GM23338 (cell line): ENCODE measurements around the gene HK1. TPM values are rescaled to one million over a fixed set of nuclear protein-coding genes. Genes with fewer than 3 reads are reported as not detected.
A peak's percentile ranks its signal among the peaks of the same experiment; 100 is the strongest.
"Not testable (repeated sequence)": the region's sequence is repeated elsewhere in the genome, so short reads cannot be mapped to it uniquely, and the experiment has no call there.

Source experiments
- ATAC-seq: fragments of 200-7000 bp; cut with Tn5 transposase; 3 replicates; pipeline ENCODE4 v1.9.1; 2020
- DNase-seq: peaks from one replicate; pipeline ENCODE4 v3.0.0-alpha.2; 2015; ENCODE audit warnings: low spot score
- H2AFZ ChIP-seq: fragments of 200-600 bp; sonication (generic); 2 replicates; pipeline ENCODE4 v1.8.0; 2016; ENCODE audit warnings: antibody characterized with exemption, mild to moderate bottlenecking, moderate library complexity
- H3F3A ChIP-seq: fragments of 200-600 bp; sonication (generic); replicated peaks from 2 replicates; pipeline ENCODE4 v1.8.0; 2017; ENCODE audit warnings: antibody characterized with exemption, mixed run types, low read depth
- H3K27ac ChIP-seq: fragments of 200-600 bp; sonication (generic); 2 replicates; pipeline ENCODE4 v1.6.1; 2016; ENCODE audit warnings: low read depth
- H3K27me3 ChIP-seq: fragments of 200-600 bp; sonication (generic); 2 replicates; pipeline ENCODE4 v1.8.0; 2016; ENCODE audit warnings: mild to moderate bottlenecking, mixed run types, moderate library complexity; ENCODE audit not compliant: insufficient read depth
- H3K36me3 ChIP-seq: fragments of 200-600 bp; sonication (generic); 2 replicates; pipeline ENCODE4 v1.8.0; 2016; ENCODE audit warnings: mild to moderate bottlenecking; ENCODE audit not compliant: insufficient read depth
- H3K4me1 ChIP-seq: fragments of 200-600 bp; sonication (generic); 2 replicates; pipeline ENCODE4 v1.8.0; 2016; ENCODE audit warnings: mild to moderate bottlenecking, moderate library complexity; ENCODE audit not compliant: insufficient read depth
- H3K4me2 ChIP-seq: fragments of 200-600 bp; sonication (generic); 2 replicates; pipeline ENCODE4 v1.7.1; 2017; ENCODE audit warnings: mixed run types
- H3K4me3 ChIP-seq: fragments of 200-600 bp; sonication (generic); 2 replicates; pipeline ENCODE4 v1.6.1; 2016; ENCODE audit warnings: mixed run types
- H3K79me2 ChIP-seq: fragments of 200-600 bp; sonication (generic); replicated peaks from 2 replicates; pipeline ENCODE4 v1.8.0; 2017; ENCODE audit warnings: mild to moderate bottlenecking; ENCODE audit not compliant: insufficient read depth
- H3K9me2 ChIP-seq: fragments of 200-600 bp; sonication (generic); 2 replicates; pipeline ENCODE4 v1.8.0; 2017; ENCODE audit not compliant: insufficient read depth
- H4K20me1 ChIP-seq: fragments of 200-600 bp; sonication (generic); replicated peaks from 2 replicates; pipeline ENCODE4 v1.8.0; 2017; ENCODE audit warnings: mild to moderate bottlenecking; ENCODE audit not compliant: insufficient read depth
- H3K27ac Mint-ChIP-seq: 2 replicates; pipeline ENCODE4 v1.8.0; 2020; ENCODE audit warnings: inconsistent platforms, mild to moderate bottlenecking, moderate library complexity, mixed read lengths
- H3K27me3 Mint-ChIP-seq: 3 replicates; pipeline ENCODE4 v1.8.0; 2022; ENCODE audit warnings: low read depth, mild to moderate bottlenecking, moderate library complexity, mixed read lengths, inconsistent platforms; ENCODE audit not compliant: insufficient read depth, poor library complexity
- H3K36me3 Mint-ChIP-seq: 3 replicates; pipeline ENCODE4 v1.8.0; 2021; ENCODE audit warnings: low read depth, mild to moderate bottlenecking, inconsistent platforms, moderate library complexity, mixed read lengths
- H3K4me1 Mint-ChIP-seq: 3 replicates; pipeline ENCODE4 v1.8.0; 2020; ENCODE audit warnings: mild to moderate bottlenecking, inconsistent platforms, mixed read lengths
- H3K4me3 Mint-ChIP-seq: 3 replicates; pipeline ENCODE4 v1.8.0; 2021; ENCODE audit warnings: moderate library complexity, mild to moderate bottlenecking, inconsistent platforms, mixed read lengths
- H3K9me3 Mint-ChIP-seq: 3 replicates; pipeline ENCODE4 v1.8.0; 2020; ENCODE audit warnings: moderate library complexity, mild to moderate bottlenecking, inconsistent platforms, mixed read lengths
- CTCF ChIP-seq, 2 experiments: fragments of 200-600 bp in 1 of 2; sonication (generic) in 1 of 2; conservative IDR thresholded peaks; 2 replicates each; pipeline versions ENCODE4 v1.5.1 to v1.6.1; 2016 to 2017; ENCODE audit warnings: antibody characterized with exemption in 2 of 2, low read depth in 2 of 2, mild to moderate bottlenecking in 2 of 2, moderate library complexity in 1 of 2
- EZH2 ChIP-seq: fragments of 200-600 bp; sonication (generic); IDR thresholded peaks from one replicate; pipeline ENCODE4 v1.8.0; 2017; ENCODE audit warnings: antibody characterized with exemption, mild to moderate bottlenecking, low read depth; ENCODE audit not compliant: unreplicated experiment
- NANOG ChIP-seq: IDR thresholded peaks from 2 replicates; pipeline ENCODE4 v1.6.1; 2016; ENCODE audit warnings: antibody characterized with exemption, borderline replicate concordance
- STAT1 ChIP-seq: IDR thresholded peaks from one replicate; pipeline ENCODE4 v1.6.1; 2016; ENCODE audit warnings: antibody characterized with exemption; ENCODE audit not compliant: unreplicated experiment
- ZNF462 ChIP-seq: fragments of 250-450 bp; sonication (Bioruptor Pico); IDR thresholded peaks from 2 replicates; pipeline ENCODE4 v1.5.0; 2020; ENCODE audit warnings: mild to moderate bottlenecking, moderate library complexity
- polyA plus RNA-seq: library from polyadenylated mRNA; unstranded; fragments of >200 nt; fragmentation: Nextera tagmentation; extraction: Ambion mirVana; gene quantifications from 2 replicates; pipeline ENCODE4 v1.2.1, GENCODE V29; 2016
- total RNA-seq: library from RNA; depleted of rRNA; stranded (reverse); fragments of >200 nt; shearing (Covaris generic); gene quantifications from 2 replicates; pipeline ENCODE4 v1.2.3, GENCODE V29; 2014

Gene HK1
- total and polyA plus RNA-seq, 2 experiments from 2014 or later: 76.6 to 229 TPM

- TF ChIP-seq CTCF (conservative IDR thresholded peaks at IDR 0.05; ENCODE audit: low read depth in 2 of 2) (no peak), STAT1 (no peak)
Measured at GRCh38 chr10:69321039-69321715, 42.9 kb downstream of the HK1 start (continued).

- no peak overlapping the region for H2AFZ ChIP-seq
- peaks cover 14% of the 10 kb centered on the region for H4K20me1 ChIP-seq
- peaks cover 13% of the 10 kb centered on the region for H3F3A ChIP-seq
- peak overlapping the region; percentile 53 for H3K27ac ChIP-seq
- DNase-seq (no peak), ATAC-seq (no peak)
- peak overlapping the region; percentile 99; the same call in 1 of the 2 replicates for H3K4me3 ChIP-seq
- Mint-ChIP-seq H3K27ac (0 out of 2 replicates have a peak overlapping the region, but pooled peaks have one; percentile 22), H3K36me3 (peaks cover 6% of the 10 kb centered on the region; the same call in 2 of the 3 replicates), H3K27me3 (peaks cover 12% of the 10 kb centered on the region), H3K9me3 (no peaks in the 10 kb centered on the region), H3K4me3 (no peak overlapping the region), H3K4me1 (peaks cover 63% of the 10 kb centered on the region)
- peaks cover 84% of the 10 kb centered on the region for H3K4me1 ChIP-seq
- peak overlapping the region; percentile 99 for H3K4me2 ChIP-seq
- TF ChIP-seq ZNF462: no peak
- no peak for TF ChIP-seq NANOG
- TF ChIP-seq EZH2: no peak
- H3K79me2 ChIP-seq: peaks cover 82% of the 10 kb centered on the region
- no peaks in the 10 kb centered on the region for H3K27me3 ChIP-seq
- H3K36me3 ChIP-seq: no peaks in the 10 kb centered on the region
- no peaks in the 10 kb centered on the region for H3K9me2 ChIP-seq
Measured at GRCh38 chr10:69321865-69322264, 43.6 kb downstream of the HK1 start.

GRCh38 chr10:69322346-69322745 is 44.0 kb downstream of the HK1 start:
- not testable (repeated sequence) for H3K9me3 Mint-ChIP-seq, H3K4me3 Mint-ChIP-seq, ATAC-seq, H2AFZ ChIP-seq, H3K9me2 ChIP-seq, H3K36me3 ChIP-seq, DNase-seq, H3K27me3 ChIP-seq, H3K36me3 Mint-ChIP-seq, H3K4me3 ChIP-seq
- 0 out of 2 replicates have a peak overlapping the region, but pooled peaks have one; percentile 99 for H3K4me2 ChIP-seq
- peaks cover 64% of the 10 kb centered on the region for H3K4me1 Mint-ChIP-seq
- peaks cover 12% of the 10 kb centered on the region for H3K27me3 Mint-ChIP-seq
- H3F3A ChIP-seq: peaks cover 16% of the 10 kb centered on the region
- H4K20me1 ChIP-seq: peaks cover 14% of the 10 kb centered on the region
- peak overlapping the region; percentile 53 for H3K27ac ChIP-seq
- H3K79me2 ChIP-seq: peaks cover 86% of the 10 kb centered on the region
- H3K27ac Mint-ChIP-seq: peak overlapping the region; percentile 22; the same call in 1 of the 2 replicates
- H3K4me1 ChIP-seq: peaks cover 84% of the 10 kb centered on the region
